ENCODE data around the gene ICAM2. TPM values are rescaled to one million over a fixed set of nuclear protein-coding genes. Genes with fewer than 3 reads are reported as not detected.
A peak's percentile ranks its signal among the peaks of the same experiment; 100 is the strongest.

ICAM2 gene
- total and polyA plus RNA-seq, 2 donors (not counting 1 experiment from before 2014, with no cell fraction given) = 48.7 to 149 TPM

DNA sequence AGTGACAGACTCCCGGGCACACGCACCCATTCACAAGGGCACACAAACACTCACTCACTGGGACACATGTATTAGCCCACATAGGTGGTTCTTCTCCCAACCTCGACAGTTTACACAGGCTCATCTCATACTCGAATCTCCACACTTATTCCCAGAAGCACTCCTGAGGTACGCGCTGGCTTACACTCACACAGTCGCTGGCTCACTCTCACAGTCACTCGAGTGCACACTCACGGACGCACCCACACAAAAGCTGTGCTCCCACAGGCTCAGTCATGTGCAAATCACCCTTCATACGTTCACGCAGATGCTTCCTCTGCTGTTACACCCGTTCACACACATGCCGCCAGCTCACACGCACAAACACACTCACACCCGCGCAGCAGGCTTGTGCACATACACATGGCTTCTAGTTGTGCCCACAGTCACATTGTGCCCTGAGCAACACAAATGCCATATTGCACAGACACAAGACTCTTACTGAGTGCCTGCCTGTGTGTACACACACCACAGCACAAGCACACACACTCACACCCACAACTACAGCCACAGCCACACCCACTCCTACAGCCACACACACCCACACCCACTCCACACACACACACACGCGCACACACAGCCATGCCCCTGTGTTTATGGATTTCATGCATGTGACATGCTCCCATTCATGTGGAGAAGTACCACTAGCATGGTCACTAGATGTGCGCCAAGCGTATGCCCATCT, 30.6 kb downstream of the ICAM2 start:
- Histone ChIP-seq H3K9ac (ENCODE audit: low read length) (no peak overlapping the region), H3K9me3 (ENCODE audit: control extremely low read depth in 1 of 3, control insufficient read depth in 2 of 3, insufficient read depth in 1 of 3, low read length in 2 of 3) (peaks cover 0 to 3% (median 0%) of the 10 kb centered on the region in 3 donors), H3K4me1 (ENCODE audit: control insufficient read depth in 2 of 2, insufficient read depth in 2 of 2, low read length in 2 of 2) (peaks cover 32 to 36% of the 10 kb centered on the region in 2 donors), H3K4me3 (ENCODE audit: control extremely low read depth in 1 of 5, extremely low read depth in 1 of 5, insufficient read depth in 1 of 5, low read depth in 2 of 5, low read length in 4 of 5) (no peak overlapping the region), H4K20me1 (ENCODE audit: control insufficient read depth, insufficient read depth, low read length, poor library complexity, severe bottlenecking) (no peaks in the 10 kb centered on the region), H3K4me2 (replicated peaks; ENCODE audit: low read depth, low read length, poor library complexity, severe bottlenecking) (peak overlapping the region; percentile 93), H3K27ac (ENCODE audit: low read length in 2 of 2) (no peak overlapping the region), H3K79me2 (ENCODE audit: control insufficient read depth, insufficient read depth, low read length) (no peaks in the 10 kb centered on the region), H3K27me3 (replicated peaks in 1 of 4; ENCODE audit: control extremely low read depth in 1 of 4, control insufficient read depth in 3 of 4, insufficient read depth in 4 of 4, low read length in 3 of 4) (no peaks in the 10 kb centered on the region), H2AFZ (ENCODE audit: insufficient read depth, low read depth, low read length, poor library complexity, severe bottlenecking) (no peak overlapping the region), H3K36me3 (replicated peaks in 1 of 2; ENCODE audit: control extremely low read depth in 1 of 2, control insufficient read depth in 1 of 2, extremely low read depth in 1 of 2, insufficient read depth in 2 of 2, low read length in 1 of 2) (no peaks in the 10 kb centered on the region)
- Mint-ChIP-seq H3K4me1 (peaks cover 49% of the 10 kb centered on the region), H3K27me3 (peaks cover 11% of the 10 kb centered on the region), H3K9me3 (ENCODE audit: insufficient read depth) (no peaks in the 10 kb centered on the region), H3K4me3 (peak overlapping the region; percentile 84), H3K27ac (peak overlapping the region; percentile 23)
- ChIA-PET CTCF (interaction anchor here (0.7 to 3.3 kb wide), 24 partner anchors 10 to 144 kb away, joined by 3 to 58 read pairs (median 9); partner anchors contain the start of genes CD79B, CSHL1, GH1 and ICAM2), POLR2A (interaction anchor here (0.9 to 1.3 kb wide), 2 partner anchors 31 to 58 kb away, joined by 3 to 8 read pairs; partner anchors contain the start of genes CD79B and ICAM2)
- TF ChIP-seq, protein P1, sequence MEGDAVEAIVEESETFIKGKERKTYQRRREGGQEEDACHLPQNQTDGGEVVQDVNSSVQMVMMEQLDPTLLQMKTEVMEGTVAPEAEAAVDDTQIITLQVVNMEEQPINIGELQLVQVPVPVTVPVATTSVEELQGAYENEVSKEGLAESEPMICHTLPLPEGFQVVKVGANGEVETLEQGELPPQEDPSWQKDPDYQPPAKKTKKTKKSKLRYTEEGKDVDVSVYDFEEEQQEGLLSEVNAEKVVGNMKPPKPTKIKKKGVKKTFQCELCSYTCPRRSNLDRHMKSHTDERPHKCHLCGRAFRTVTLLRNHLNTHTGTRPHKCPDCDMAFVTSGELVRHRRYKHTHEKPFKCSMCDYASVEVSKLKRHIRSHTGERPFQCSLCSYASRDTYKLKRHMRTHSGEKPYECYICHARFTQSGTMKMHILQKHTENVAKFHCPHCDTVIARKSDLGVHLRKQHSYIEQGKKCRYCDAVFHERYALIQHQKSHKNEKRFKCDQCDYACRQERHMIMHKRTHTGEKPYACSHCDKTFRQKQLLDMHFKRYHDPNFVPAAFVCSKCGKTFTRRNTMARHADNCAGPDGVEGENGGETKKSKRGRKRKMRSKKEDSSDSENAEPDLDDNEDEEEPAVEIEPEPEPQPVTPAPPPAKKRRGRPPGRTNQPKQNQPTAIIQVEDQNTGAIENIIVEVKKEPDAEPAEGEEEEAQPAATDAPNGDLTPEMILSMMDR (IDR thresholded peaks at IDR 0.05) = no peak
- TF ChIP-seq EZH2 (IDR thresholded peaks at IDR 0.05; ENCODE audit: borderline replicate concordance, insufficient read depth, low read depth, low read length, poor library complexity, severe bottlenecking) = no peak
- ATAC-seq (ENCODE audit: low read depth) (no peak), DNase-seq (no peak)
- intact Hi-C loops (cut with micrococcal nuclease) = loop anchor here (1.0 to 2.0 kb wide), 5 partner anchors 36 to 78 kb away; partner anchors contain the start of genes CSHL1 and GH1
- WGBS (ENCODE audit: insufficient coverage) = 83% methylated on average over 21 of the region's 21 CpGs
